Liver (tissue), 3 donors: ENCODE data around the gene CUL3.

ENCODE experiments used
- EGR1 ChIP-seq, 2 donors: IDR thresholded peaks; 2 replicates each; pipeline ENCODE4 v1.6.1; 2016 to 2018; ENCODE audit warnings: antibody characterized with exemption in 2 of 2, low read depth in 2 of 2
- FOXA1 ChIP-seq: IDR thresholded peaks from 2 replicates; pipeline ENCODE4 v1.6.1; 2016; ENCODE audit warnings: antibody characterized with exemption
- JUND ChIP-seq, 2 donors: IDR thresholded peaks; 2 replicates each; pipeline ENCODE4 v1.6.1; 2016; ENCODE audit warnings: antibody characterized with exemption in 2 of 2
- MAX ChIP-seq: IDR thresholded peaks from 2 replicates; pipeline ENCODE4 v1.6.1; 2016; ENCODE audit warnings: antibody characterized with exemption
- RXRA ChIP-seq, 2 donors: IDR thresholded peaks; 2 replicates each; pipeline ENCODE4 v1.6.1; 2017 to 2018; ENCODE audit warnings: antibody characterized with exemption in 2 of 2, mild to moderate bottlenecking in 1 of 2
- TAF1 ChIP-seq: conservative IDR thresholded peaks from 2 replicates; pipeline ENCODE4 v1.6.1; 2016; ENCODE audit warnings: antibody characterized with exemption, mild to moderate bottlenecking
- TF ChIP-seq, protein P1 (sequence below): fragments of 150-350 bp; IDR thresholded peaks from 2 replicates; pipeline ENCODE4 v1.5.1; 2017; ENCODE audit warnings: improper control_type of control experiment, low read depth, low read length; ENCODE audit not compliant: missing input control
- TF ChIP-seq, protein P2 (sequence below): IDR thresholded peaks from 2 replicates; pipeline ENCODE4 v1.6.1; 2016; ENCODE audit warnings: antibody characterized with exemption
- TF ChIP-seq, protein P3 (sequence below): IDR thresholded peaks from 2 replicates; pipeline ENCODE4 v1.6.1; 2016; ENCODE audit warnings: antibody characterized with exemption, mild to moderate bottlenecking
- donor health status: healthy.
- donor health status: healthy.

- TF ChIP-seq, protein P1, sequence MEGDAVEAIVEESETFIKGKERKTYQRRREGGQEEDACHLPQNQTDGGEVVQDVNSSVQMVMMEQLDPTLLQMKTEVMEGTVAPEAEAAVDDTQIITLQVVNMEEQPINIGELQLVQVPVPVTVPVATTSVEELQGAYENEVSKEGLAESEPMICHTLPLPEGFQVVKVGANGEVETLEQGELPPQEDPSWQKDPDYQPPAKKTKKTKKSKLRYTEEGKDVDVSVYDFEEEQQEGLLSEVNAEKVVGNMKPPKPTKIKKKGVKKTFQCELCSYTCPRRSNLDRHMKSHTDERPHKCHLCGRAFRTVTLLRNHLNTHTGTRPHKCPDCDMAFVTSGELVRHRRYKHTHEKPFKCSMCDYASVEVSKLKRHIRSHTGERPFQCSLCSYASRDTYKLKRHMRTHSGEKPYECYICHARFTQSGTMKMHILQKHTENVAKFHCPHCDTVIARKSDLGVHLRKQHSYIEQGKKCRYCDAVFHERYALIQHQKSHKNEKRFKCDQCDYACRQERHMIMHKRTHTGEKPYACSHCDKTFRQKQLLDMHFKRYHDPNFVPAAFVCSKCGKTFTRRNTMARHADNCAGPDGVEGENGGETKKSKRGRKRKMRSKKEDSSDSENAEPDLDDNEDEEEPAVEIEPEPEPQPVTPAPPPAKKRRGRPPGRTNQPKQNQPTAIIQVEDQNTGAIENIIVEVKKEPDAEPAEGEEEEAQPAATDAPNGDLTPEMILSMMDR = no peak
- TF ChIP-seq MAX (no peak), FOXA1 (no peak), JUND (IDR thresholded peaks at IDR 0.05) (no peak), TAF1 (no peak), RXRA (IDR thresholded peaks at IDR 0.05) (no peak), EGR1 (IDR thresholded peaks at IDR 0.05; ENCODE audit: low read depth in 2 of 2) (no peak)
- TF ChIP-seq, protein P2, sequence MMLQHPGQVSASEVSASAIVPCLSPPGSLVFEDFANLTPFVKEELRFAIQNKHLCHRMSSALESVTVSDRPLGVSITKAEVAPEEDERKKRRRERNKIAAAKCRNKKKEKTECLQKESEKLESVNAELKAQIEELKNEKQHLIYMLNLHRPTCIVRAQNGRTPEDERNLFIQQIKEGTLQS = no peak
- TF ChIP-seq, protein P3, sequence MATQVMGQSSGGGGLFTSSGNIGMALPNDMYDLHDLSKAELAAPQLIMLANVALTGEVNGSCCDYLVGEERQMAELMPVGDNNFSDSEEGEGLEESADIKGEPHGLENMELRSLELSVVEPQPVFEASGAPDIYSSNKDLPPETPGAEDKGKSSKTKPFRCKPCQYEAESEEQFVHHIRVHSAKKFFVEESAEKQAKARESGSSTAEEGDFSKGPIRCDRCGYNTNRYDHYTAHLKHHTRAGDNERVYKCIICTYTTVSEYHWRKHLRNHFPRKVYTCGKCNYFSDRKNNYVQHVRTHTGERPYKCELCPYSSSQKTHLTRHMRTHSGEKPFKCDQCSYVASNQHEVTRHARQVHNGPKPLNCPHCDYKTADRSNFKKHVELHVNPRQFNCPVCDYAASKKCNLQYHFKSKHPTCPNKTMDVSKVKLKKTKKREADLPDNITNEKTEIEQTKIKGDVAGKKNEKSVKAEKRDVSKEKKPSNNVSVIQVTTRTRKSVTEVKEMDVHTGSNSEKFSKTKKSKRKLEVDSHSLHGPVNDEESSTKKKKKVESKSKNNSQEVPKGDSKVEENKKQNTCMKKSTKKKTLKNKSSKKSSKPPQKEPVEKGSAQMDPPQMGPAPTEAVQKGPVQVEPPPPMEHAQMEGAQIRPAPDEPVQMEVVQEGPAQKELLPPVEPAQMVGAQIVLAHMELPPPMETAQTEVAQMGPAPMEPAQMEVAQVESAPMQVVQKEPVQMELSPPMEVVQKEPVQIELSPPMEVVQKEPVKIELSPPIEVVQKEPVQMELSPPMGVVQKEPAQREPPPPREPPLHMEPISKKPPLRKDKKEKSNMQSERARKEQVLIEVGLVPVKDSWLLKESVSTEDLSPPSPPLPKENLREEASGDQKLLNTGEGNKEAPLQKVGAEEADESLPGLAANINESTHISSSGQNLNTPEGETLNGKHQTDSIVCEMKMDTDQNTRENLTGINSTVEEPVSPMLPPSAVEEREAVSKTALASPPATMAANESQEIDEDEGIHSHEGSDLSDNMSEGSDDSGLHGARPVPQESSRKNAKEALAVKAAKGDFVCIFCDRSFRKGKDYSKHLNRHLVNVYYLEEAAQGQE = no peak
These were observed 78.7 kb downstream of the CUL3 start for GRCh38 chr2:224506494-224506893.
